ENCODE results near the gene FH.

The FH gene

GRCh38 chr1:241520080-241520465 is 518 bp upstream of the FH start:
- no peak for DNase-seq

DNA sequence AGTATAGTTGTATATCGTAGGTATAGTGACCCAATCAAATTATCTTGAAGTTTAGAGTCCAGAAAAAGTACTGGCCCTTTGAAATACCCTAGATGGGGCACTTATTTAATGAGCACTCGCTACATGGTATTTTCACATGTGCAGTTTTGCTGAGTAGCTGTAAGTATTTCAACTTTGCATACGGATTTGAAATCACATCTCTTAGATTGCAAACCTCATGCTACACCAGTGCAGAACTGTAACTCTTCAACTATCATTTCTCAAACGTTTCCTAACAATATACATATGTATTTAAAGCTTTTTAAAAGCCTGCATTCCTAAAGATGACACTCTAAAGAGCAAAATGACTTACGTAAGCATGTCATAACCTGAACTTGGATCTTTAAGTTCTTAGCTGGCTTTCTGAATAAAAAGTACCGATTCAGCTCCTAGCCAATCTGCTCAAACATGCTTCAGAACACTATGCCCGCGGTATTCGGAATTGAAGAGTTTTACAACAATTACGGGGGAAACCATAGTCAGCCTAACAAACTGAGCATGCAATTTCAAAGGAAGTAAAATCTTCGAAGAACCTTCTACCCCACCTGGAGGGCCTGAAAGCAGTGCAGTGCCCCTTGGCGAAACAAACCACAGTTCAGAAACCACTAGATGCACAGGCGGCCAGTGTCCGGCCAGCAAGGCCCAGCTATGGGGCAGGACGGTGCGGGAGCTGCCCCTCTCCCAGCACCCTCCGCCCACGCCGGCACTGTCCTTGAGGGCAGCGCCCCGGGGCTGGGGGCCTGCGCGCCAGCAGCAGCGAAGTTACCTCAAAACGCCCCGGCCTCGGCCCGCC is 863 bp downstream of the FH start:
- no peak for DNase-seq

DNA sequence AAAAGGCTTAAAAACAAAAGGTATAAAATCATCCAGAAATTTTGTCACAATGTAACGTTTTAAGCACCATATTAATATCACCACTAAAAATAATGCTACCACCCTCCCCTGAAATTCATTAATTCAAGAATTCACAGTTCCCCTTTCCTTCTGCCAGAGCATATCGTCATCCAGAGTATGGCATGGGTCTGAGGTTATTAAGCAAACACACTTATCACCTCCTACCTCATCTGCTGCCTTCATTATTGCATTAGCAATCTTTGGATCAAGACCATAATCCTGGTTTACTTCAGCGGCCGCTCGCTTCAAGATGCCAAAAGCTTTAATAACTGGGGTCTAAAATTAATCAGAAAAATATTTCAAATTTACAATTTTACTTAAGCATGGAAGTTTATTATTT is 6.2 kb downstream of the FH start:
- no peak for DNase-seq

GRCh38 chr1:241507189-241507863 is 12.2 kb downstream of the FH start:
- DNase-seq = no peak

- no peak for DNase-seq
These were observed 16.1 kb downstream of the FH start for GRCh38 chr1:241503444-241503843.

DNA sequence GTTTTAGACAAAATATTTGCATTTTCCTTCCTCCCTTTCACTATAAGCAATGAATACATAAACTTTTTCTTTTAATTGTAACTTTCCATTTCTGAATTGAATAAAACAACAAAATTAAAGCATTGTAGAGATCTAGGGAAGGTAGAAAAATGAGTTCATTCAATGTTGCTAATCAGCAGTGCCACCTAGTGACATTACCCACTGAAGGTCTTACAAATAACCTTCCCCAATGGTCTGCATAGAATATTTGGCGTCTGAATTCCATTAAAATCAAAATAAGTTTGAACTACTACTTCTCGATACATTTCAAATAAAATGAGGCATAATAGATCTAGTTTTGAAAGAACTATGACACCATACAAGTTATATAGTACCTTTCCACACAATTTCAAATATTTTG is 19.6 kb downstream of the FH start:
- DNase-seq = no peak

GRCh38 chr1:241495741-241496140 is 23.8 kb downstream of the FH start:
- no peak for DNase-seq

DNA sequence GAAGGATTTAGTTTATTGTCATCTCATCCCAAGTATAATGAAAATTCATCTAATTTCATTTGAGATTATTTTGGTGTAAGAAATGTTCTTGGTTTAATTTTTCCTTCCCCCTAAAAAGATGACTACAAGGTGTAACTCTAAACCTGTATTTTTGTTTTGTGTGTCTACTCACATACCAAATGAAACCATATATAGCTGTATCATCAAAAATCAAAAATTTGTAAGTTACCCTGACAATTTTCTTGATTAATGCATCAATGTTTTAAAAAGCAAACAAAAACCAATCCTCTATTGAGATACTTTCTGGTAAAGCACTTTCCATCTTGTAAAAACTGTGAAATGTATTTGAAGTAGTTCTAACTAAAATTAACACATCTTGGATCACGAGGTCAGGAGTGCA is 30.8 kb downstream of the FH start:
- DNase-seq = no peak

GRCh38 chr1:241485554-241485992 is 34.0 kb downstream of the FH start:
- DNase-seq = no peak

DNA sequence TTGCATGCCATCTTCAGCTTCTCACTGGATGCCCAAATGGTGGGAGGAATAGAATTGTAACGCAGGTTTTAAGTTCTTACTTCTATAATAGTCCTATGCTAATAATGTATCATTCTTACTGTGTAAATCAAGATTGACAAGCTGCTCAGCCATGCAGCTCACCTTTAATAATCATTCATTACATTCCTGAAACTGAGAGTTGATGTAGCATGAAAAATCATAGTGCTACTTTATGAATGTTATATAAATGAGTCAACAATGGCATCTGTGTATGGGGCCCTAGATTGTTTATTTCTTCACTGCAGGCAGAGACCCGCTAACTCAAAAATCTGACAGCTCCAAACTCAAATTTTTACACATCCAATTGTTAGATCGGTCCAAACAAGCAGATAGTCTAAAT is 34.4 kb downstream of the FH start:
- no peak for DNase-seq

- DNase-seq = no peak
These were observed 36.7 kb downstream of the FH start for GRCh38 chr1:241482761-241483250.

DNA sequence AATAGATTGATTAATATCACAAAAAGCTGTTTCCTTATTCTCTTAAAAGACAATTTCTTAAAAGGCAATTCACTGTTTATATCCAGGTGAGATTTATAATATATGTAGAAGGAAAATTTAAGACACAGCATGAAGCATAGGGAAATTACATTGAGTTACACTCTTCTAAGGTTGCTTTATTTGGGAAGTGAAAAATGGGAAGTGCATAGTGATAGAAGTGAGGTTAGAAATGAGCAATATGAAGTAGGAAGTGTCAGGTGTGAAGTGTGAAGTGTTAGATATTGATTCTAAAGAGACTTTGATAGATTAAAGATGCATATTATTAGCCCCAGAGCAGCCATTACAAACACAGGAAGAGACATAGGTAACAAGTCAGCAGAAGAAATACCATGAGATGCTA is 40.3 kb downstream of the FH start:
- no peak for DNase-seq

DNA sequence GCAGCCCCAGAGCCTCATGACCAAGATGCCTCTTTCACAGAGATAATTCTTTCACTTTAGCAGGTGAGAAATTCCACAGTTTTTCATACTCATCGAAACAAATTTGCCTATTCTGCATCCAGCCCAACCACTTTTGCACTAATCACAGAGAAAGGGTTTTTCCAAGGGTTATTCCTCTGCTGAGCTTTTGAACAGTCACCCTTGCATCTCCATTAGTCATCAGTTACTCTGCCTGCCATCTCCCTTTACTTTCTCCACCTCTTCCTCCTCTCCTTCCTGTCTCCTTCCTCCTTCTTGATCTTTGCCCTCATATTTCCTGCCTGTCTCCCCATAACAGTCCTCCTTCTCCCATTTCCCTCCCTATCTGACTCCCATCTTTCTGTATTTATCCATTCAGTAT is 43.9 kb downstream of the FH start:
- no peak for DNase-seq

DNA sequence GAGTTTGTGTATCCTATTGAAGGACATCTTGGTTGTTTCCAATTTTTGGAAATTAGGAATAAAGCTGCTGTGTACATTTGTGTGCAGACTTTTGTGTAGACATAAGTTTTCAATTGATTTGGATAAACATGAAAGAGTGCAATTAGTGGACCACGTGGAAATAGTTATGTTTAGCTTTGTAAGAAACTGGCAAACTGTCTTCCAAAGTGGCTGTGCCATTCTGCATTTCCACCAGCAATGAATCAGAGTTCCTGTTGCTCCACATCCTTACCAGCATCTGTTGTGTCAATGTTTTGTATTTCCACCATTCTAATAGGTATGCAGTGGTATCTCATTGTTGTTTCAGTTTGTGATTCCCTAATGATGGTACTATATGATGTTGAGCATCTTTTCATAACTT is 46.5 kb downstream of the FH start:
- no peak for DNase-seq

GRCh38 chr1:241470908-241471590 is 48.5 kb downstream of the FH start:
- no peak for DNase-seq

- no peak for DNase-seq
These were observed 49.2 kb downstream of the FH start for GRCh38 chr1:241470361-241470760.

DNA sequence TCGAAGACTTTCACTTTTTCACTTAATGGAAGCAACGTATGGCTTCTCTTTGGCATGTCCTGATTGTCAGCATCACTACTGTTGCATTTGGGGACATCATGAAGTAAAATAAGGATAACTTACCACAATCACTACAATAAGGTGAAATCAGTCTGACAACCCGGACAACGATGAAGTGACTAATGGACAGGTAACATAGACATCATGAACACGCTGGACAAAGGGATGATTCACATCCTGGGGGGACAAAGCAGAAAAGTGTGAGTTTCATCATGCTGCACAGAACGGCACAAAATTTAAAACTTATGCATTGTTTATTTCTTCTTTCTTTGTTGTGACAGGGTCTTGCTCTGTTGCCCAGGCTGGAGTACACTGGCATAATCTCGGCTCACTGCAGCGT is 53.9 kb downstream of the FH start:
- no peak for DNase-seq

DNA sequence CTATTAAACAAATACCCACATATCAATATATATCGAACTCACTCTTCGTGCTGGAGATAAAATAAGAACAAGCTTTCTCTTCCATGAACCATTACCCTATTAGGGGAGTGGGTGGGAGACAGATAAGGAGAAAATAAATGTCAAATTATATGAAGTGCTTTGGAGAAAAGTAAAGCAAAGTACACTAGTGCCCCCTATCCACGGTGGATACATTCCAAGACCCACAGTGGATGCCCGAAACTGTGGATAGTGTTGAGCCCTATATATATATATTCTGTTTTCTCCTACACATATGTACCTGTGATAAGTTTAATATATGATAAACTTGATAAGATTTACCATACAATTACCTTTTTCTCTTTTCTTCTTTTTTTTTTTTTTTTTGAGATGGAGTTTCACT is 54.6 kb downstream of the FH start:
- DNase-seq = no peak

GRCh38 chr1:241462391-241462790 is 57.2 kb downstream of the FH start:
- DNase-seq = no peak

DNA sequence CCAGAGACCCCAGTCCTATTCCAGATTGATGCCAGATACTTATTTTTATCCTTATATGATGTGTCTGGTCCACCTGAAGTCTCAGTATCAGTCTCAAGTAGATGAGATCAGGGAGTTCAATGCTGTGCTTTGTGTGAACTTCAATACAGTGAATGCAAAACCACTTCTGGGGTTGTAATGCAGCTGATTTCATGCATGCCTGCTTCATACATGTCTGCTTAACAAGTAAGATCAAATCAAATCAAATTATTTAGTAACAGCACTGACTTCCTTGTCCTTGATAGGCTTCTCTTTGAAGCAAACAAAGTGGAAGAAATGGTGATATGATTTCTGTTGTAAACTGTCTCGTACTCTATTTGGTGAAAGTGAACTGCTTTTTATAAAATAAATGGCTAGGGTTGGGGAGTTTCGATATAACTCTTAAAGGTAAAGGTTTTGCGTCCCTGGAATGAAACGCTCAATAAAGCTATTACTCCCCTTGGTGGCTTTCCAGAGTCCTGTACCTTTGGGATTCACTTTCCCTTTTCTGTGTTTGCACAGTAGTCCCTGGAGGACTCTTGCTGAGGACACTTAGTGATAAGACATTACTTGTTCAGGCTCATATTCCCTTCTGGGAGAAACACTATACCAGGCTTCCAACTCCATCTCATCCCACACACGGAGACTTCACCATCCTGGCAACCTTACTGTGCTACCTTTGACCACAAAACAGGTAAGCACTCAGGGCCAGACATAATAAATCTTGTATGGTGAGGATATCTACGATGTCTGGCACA is 59.3 kb downstream of the FH start:
- DNase-seq = no peak

GRCh38 chr1:241459186-241459802 is 60.3 kb downstream of the FH start:
- no peak for DNase-seq

DNA sequence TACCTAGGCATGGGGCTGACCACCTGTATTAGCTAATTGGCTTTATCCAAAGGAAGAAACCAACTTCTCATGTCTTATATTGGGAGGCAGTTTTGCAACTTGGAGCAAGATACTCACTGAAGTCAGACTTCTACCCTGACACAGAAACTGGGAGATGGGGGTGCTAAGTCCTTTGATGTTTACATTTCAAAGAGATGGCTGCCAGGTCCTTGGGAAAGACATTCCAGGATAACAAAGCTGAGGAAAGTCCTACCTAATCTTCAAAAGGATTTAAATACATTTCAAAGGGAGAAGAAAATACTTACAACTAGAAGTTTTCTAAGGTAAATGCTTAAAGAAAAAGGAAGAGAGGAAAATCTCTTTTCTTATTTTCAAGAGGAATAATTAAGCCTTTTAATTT is 62.1 kb downstream of the FH start:
- no peak for DNase-seq

- DNase-seq = no peak
These were observed 62.8 kb downstream of the FH start for GRCh38 chr1:241456743-241457142.
